ENCODE measurements around the gene S100A5.

S100A5 gene

DNA sequence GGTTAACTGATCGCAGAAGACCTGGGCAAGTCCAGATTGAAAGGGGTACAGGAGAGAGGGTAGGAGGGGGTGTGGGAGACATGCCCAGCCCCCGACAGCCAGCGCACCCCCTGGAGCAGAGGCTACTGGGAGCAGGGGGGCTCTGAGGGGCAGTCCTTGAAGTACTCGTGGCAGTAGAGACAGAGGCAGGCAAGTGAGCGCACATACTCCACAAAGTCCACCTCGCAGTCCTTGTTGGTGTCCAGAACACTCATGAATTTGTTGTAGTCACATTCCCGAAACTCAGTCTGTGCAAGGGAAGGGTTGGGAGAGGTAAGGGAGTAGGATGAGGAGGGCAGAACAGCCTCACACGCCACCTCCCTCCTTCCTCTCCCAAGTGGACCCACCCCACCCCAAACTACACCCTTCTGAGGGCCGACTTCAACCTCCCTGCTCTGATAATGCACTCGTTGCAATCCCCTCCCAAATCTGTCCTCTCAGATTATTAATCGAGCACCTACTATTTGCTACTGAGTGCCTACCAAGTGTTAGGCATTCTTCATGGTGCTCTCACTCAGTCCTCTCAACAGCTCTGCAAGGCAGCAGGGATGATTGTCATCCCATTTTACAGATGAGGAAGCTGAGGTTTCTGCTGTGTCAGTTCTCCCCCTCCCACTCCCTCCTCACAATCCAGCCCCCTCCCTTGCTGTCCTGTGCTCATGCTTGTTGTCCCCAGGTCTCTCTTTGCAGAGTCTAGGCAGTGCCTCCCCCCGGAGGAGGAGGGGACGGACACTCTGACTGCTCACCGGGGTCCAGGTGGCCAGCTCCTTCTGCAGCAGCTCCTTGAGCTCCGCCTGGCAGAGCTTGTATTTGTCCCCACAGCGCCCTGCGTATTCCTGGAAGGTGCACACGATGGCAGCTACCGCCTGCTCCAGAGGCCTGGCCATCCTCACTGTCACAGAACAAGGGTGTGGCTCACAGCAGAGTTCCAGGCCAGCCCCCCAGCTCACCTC is 7.1 kb upstream of the S100A5 start:
- DNase-seq (ENCODE audit: low spot score) = no peak

DNA sequence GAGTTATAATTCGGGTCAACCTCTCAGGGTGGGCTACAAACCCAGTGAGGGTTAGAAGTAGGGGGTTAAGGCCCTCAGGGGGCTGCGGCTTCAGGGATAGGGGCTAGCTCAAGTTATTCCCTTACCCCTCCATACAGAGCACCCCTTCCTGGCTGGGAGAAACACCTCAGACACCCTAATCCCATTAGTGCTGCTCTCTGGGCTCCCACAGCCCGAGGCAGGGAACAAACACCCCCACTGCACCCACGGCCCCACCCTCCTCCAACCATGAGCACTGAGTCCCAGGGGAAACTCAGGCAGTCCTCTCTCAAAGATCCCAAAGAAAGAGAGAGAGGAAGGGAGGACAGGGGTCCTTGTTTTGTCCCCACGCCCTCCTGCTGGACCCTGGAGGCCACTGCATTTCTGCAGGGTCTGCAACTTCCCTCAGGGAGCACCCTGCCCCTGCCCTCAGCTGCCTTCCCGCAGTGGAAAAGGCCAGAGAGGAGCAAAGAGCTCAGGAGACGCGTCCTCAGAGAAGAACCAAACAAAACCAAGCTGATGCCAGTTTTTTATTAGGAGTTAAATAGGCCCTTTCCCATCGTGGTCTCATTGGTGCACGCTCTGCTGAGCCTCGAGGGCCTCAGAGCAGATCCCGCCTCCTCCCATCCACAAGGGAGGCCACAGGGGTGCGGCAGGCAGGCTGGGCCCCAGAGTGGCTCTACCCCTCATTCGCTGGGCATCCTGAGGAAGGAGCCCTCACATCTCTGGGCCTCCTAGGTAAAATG is 6.2 kb upstream of the S100A5 start:
- DNase-seq (ENCODE audit: low spot score) = no peak

DNA sequence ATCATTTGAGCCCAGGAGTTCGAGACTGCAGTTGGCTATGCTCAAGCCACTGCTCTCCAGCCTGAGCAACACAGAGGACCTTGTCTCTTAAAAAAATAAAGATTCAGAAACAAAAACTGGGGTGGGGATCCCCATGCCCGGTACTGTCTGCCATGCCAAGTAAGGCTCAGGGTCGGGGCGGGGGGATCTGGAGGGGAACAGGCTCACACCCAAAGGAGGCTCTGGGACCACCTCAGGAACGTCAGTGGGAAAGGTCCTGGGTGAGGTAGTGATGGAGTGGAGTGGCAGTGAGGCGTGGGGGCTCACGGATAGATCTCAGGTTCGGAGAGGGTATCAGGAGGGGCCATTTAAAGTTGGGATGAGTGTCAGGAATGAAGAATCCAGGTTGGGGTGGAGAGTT is 5.6 kb upstream of the S100A5 start:
- DNase-seq (ENCODE audit: low spot score) = no peak

DNA sequence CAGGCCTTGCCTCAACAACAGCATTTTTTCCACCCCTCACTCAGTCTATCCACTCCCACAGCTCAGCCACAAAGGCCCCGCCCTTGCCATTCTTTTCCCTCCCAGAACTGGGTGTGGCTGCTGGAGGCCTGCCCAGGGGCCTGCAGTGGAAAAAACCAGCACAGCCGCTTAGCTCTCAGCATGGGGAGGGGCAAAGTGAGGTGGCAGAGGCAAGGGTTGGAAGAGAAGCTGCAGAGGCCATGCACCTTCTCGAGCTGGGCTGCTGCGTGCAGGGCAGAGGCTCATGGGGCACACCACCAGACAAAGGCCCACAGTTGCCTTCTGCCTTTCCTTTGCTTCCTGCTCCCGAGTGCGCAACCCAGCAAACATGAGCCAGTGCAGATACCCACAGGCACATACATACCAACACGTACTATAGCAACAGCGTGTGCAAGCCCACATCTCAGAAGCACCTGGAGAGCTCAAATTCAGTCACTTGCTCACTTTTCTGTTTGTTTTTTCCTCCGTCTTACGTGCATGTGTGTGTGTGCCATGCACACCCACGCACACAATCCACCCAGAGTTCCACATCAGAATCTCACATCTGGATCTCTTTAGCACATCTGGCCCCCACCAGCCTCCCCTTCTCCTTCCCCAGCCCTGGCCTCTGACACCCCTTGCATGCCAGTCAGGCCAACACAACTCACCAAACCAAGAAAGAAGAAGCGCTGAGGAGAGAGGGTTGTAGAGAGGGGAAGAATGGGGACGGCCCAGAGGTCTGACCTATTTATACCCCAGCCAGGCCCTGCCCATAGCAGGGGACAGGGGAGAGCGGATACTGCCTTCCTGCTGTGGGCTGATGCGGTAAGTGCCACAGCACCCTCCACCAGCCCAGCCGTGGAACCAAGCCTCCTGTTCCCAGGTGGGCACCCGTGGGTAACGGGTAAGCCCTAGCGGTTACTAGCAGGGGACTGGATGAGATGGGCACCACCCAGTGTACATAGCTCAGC is 4.6 kb upstream of the S100A5 start, which contains the start of gene S100A4:
TSS of gene S100A4 (minus strand) at position 740 of the 989 bp plus-strand sequence. CDS start 1,012 bp downstream, outside the sequence.
- peak; percentile 88 for DNase-seq (ENCODE audit: low spot score)

DNA sequence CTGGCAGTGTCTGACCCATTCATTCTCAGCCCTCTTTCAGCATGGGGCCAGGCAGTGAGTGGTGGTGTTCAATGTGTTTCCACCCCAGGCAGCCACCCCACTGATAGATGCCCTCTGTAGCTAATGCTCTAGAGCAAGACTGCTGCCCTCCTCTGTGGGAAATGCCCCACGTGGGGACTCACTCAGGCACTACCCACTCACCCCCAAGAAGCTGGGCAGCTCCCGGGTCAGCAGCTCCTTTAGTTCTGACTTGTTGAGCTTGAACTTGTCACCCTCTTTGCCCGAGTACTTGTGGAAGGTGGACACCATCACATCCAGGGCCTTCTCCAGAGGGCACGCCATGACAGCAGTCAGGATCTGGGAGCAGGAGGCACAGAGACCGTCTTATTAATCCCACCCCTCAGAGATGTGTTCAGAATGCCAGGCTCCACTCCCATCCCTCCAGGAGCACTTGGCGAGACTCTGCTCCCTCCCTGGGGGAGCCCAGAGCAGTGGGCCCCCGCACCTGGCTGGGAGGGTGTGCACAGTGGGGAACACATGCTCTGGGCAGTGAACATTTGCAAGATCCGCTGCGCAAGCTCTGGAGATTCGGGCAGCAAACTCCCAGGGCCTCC is 3.8 kb upstream of the S100A5 start:
- DNase-seq (ENCODE audit: low spot score) = no peak

DNA sequence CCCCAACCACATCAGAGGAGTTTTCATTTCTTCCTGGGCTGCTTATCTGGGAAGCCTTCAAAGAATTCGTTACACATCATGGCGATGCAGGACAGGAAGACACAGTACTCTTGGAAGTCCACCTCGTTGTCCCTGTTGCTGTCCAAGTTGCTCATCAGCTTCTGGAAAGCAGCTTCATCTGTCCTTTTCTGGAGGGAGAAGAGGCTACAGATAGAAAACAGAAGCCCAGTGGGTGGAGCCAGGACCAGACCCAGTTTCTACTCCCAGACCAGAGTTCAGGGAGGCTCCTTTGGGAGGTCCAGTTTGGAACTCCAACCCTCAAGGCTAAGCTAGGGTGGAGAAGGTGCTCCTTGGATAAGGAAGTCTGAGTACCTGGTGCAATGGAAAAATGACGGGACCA is 3.0 kb upstream of the S100A5 start:
- DNase-seq (ENCODE audit: low spot score) = no peak

DNA sequence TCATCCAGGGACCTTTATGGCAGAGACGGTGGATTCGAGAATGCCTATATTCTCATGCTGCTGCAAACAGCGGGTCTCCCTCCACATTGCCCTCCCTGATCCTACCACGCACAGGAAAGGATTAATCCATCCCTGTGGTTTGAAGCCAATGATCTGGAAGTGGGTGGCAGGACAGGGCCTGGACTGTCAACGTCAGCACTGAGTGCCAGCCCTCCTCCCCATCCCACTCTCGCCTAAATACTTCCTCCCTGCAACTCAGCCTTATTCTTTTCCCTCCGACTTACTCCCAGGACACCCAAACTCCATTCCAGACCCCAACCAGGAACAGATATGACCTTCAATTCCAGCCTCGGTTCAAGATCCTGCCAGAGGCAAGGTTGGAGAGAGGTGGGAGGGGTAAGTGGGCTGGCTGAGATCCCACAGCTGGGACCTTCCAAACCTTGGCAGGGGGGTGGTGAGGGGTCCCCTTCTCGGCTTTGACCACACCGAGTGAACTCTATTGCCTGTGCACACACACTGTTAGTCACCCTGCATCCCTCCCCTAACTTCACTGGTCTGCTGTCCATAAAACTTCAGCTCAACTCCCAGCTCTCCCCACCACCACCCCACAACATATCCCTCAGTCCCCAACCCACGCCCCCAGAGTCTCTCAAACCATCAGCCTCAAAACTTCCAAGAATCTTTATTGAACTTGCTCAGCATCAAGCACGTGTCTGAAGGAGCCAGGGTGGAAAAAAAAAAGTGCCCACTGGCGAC is 2.4 kb upstream of the S100A5 start:
- DNase-seq (ENCODE audit: low spot score) = no peak

DNA sequence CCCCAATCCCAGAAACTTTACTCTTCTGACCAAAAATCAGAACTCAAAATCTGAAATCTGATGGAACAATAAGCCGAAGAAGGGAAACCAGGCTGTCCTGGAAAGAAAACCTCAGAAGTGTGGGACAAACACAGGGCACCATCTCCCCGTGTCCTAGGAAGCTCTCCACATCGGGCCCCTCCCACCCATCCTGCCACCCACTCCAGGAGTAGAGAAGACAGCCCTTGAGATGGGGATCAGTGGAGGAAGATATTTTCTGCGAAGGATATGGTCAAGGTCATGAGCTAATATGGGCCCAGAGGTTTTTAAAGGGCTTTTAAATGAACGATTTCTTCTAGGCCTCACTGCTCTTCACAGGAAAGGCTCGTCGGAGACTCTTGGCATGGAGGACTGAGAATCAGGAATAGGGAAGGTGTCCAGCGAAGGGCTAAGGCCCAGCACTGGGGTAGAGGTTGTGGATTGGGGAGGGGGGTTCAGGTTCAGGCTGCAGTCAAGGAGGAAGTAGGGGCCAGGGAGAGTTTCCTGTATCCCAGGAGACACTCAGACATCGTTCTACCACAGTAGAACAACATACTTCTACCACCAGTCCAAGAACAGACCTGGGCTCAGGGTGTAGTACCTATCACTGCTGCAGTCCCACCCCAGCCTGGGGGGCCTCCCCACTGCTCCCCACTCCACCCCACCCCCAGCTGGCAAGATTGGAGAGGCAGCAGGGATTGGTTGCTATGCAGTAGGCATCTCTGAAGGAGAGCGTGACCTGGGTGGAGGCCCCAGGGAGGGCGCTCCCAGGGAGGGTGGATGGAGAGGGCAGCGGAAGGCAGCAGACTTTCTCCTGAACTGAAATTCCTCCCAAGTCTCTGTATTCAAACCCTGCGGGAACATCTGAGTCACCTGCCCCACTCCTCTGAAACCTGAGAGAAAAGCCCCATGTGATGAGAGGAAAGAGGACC is 1.2 kb upstream of the S100A5 start:
- DNase-seq (ENCODE audit: low spot score) = no peak

DNA sequence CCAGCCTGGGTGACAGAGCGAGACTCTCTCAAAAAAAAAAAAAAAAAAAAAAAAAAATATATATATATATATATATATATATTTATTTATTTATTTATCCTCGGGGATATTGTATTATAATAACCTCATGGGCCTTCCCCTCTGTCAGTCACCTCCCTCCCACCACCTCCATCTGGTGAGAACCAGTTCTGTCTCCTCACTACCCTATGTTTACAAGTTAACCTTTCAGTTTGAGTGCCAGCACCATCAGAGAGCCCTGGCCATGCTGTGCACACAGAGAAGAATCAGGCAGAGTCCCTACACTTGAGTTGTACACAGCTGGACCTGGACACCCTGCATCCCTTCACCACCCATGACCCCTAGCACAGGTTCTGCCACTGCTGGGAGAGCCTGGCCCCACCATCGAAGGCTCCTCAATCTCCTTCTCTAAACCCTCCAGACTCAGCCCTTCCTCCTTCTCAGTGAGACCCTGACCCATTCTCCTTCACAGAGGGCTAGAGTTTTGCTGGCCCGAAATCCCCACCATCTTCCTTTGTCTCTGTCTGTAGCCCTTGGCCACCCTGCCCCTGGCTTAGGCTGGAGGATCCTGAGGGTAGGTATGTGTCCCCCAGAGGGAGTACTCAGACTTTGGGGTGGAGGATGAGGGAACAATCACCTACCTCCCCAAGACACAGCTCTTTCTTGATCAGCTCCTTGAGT is 1.2 kb downstream of the S100A5 start:
- no peak for DNase-seq (ENCODE audit: low spot score)

DNA sequence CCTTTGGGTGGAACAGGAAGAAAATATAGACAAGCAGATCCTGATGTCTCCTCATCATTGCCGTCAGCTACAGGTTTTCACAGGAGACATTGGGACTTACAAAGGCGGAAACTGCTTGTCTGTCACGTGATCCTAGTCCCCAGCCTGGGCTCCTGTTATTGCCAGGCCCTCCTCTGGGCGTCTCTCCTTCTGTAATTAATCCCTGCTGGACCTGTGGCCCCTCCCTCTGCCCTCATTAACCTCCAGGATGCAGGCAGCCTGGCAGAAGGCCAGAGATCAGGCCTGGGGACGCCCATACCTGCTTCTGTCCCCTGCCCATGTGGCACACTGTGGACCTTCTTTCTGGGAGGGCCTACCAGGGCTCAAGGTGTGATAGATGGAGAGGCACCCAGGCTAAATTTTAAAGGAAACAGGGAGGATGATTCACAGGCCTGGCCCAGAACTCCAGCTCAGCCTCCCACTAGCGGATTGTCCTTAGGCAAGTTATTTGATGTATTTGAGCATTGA is 2.4 kb downstream of the S100A5 start:
- DNase-seq (ENCODE audit: low spot score) = peak; percentile 70

DNA sequence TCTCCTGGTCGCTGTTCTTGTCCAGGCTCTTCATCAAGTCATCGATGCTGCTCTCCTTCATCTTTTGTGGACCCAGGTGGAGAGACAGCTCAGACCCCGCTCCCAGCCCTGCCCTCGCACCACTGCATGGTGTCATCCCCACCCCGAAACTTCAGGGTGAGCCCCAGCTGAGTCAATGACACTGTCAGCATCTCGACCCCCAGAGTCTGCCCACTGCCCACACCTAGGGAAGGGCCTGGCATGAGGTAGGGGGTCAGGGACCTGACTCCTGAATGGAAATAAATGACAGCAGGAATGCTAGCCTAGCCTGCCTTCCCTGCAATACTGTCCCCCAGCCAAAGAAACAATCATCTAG is 3.4 kb downstream of the S100A5 start:
- no peak for DNase-seq (ENCODE audit: low spot score)

DNA sequence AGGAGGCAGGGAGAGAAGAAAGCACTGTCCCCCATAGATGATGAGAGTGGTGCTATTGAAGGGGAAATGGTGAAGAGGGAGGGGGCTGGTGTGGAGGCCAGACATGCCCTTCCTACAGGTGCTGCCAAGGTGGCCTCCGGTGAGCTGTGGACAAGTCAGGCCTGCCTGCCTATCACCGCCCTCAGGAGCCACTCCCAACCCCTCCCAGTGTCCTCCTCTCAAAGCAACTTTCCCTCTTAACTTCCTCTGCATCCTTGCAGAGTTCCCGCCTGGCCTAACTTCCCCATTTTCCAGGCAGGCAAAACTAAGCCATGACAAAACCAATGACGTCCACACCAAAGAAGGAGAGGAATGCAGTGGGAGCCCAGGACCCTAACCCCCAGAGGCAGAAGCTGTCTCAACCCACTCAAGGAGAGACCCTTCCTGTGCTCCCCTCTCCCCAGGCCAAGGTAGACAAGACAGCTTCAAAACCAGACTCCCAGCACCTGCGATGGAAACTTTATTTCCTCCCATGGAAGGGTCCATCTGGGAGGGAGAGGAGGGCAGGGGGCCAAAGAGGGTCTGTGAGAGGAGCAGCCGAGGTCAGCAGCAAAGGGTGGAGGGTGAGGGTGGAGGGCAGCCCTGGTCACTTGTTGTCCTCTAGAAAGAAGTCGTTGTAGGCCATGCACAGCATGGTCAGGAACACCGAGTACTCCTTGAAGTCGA is 3.9 kb downstream of the S100A5 start:
- peak; percentile 42 for DNase-seq (ENCODE audit: low spot score)

DNA sequence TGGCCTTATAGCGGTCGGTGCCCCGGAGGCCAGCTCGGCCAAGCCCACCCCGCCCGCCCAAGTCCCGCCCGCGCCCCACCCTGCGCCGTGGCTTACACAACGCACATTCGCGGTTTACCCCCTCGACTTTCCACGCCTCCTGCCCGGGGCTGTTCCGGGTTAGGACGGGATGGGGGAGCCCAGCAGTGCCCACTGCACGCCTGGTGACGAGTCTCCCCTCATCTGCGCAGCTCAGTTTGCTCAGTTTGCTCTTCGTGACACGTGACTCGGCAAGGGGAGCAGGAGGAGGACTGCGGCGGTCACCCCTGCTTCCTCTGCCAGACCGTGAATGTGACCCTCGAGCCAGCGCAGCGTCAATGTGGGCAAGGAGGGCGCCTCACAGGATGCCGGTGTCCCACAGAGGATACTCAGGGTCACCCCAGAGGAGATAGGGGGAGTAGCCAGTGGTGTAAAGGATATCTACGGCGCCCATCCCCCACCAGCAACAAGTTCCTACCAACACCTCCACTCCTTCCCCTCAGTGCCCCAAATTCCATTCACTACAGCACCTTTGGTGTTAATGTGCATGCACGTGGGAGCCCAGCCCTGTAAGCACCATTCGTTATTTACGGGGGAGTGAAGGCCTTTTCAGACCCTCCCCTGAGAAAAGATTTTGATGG is 4.6 kb downstream of the S100A5 start:
- peak; percentile 75 for DNase-seq (ENCODE audit: low spot score)

DNA sequence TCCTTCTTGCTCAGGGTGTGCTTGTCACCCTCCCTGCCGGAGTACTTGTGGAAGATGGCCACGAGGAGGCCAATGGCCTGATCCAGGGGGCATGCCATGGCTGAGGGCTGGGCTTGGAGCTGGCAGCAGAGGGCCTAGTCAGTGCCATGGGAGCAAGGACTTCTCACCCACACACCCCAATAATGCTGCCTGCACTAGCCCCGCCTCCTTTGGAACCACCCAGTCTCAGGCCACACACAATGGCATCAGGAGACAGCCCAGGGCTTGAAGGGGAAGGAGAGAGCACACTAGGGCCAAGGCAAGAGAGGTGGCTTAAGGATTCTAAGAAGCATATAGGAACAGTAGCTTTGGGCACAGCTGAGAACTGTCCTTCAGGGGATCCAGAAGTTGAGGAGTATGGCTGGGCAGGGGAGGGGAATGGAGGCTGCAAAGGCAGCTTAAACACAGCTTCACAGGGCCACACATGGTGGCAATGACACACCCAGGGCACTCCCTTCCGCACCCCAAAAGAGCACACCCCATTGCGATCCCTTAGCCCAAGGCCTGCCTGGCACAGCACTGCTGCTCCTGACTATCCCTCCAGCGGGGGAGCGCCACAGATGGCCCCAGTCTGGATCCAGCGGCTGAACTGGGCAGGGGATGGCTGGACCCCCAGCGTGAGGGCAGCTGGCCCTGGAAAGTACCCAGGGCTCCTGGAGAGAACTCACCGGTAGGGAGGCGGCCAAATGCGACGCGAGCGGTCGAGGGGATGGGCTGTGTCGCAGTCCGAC is 5.3 kb downstream of the S100A5 start, which contains the start of gene S100A6:
TSS of gene S100A6 (minus strand) at position 750 of the 770 bp plus-strand sequence. CDS start at position 98, 652 bp downstream.
- DNase-seq (ENCODE audit: low spot score) = peak; percentile 81

DNA sequence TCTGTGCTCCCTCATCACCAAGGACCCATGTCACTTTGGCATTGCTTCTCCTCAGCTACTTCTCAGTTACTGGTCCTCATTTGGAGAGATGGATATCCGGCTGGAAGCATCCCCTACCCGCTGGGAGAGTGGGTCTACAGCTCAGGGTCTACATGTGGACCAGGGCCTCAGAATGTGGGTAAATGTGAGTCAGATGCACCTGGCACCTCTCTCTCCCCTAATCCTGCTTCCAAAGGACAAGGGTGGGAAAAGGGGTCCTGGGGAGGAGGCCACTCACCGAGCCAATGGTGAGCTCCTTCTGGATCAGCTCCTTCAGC is 5.9 kb downstream of the S100A5 start:
- no peak for DNase-seq (ENCODE audit: low spot score)

DNA sequence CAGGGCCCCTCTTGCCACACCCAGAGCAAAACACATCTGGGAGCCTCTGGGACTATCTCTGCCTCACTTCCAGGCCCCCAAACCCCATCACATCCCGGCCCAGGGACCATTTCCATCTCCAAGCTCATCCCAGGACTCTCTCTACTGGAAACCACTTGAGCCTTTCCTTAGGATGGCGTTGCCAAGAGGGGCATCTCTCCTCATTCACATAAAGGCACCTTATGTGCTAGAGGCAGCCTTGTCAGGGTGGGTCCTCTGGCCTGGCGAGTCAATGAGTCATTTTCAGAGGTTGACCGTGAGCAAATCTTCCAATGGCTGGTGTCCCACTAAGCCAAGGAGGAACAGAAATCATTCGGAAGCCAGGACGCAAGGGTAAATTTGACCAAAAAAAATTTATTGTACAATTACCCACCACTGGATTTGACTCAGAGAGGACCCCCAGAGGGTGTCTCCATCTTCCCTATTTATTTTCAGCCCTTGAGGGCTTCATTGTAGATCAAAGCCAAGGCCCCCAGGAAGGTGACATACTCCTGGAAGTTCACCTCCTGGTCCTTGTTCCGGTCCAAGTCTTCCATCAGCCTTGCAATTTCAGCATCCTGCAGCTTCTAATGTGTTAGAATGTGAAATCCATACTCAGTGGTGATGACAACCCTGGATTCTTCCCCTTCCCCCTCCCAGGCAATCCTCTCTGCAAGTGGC is 6.4 kb downstream of the S100A5 start:
- no peak for DNase-seq (ENCODE audit: low spot score)

Measured in cerebellar cortex (tissue), 1 donor.